Esophagus squamous epithelium (tissue), 5 donors: ENCODE measurements around the gene MAD1L1. TPM values are rescaled to one million over a fixed set of nuclear protein-coding genes. Genes with fewer than 3 reads are reported as not detected.

ENCODE experiments used
- DNase-seq: peaks from one replicate; lab custom pipeline; 2025; lab: John Stamatoyannopoulos, UW
- H3K27ac ChIP-seq, 4 donors: fragments of 200-600 bp; sonication (generic); one replicate each; pipeline ENCODE4 v1.5.1; 2016 to 2019; ENCODE audit warnings: mild to moderate bottlenecking in 1 of 4
- H3K27me3 ChIP-seq, 4 donors: fragments of 200-600 bp; sonication (generic); 1 replicate in 3 of 4; 2 replicates in 1 of 4; pipeline versions ENCODE4 v1.5.1 to v1.6.0; 2017 to 2021; ENCODE audit warnings: antibody characterized with exemption in 1 of 4
- H3K36me3 ChIP-seq, 3 donors: fragments of 200-600 bp; sonication (generic); one replicate each; pipeline ENCODE4 v1.5.1; 2016 to 2019
- H3K4me1 ChIP-seq, 3 donors: fragments of 200-600 bp; sonication (generic); one replicate each; pipeline ENCODE4 v1.5.1; 2017 to 2019
- H3K4me3 ChIP-seq, 4 donors: fragments of 200-600 bp; sonication (generic); 1 replicate in 3 of 4; 2 replicates in 1 of 4; pipeline ENCODE4 v1.5.1; 2016 to 2019; ENCODE audit warnings: mild to moderate bottlenecking in 2 of 4, moderate library complexity in 1 of 4
- H3K9me3 ChIP-seq, 3 donors: fragments of 200-600 bp; sonication (generic); one replicate each; pipeline ENCODE4 v1.5.1; 2016 to 2019
- CTCF ChIP-seq, 6 experiments: fragments of 450-650 bp in 4 of 6; fragments of 200-600 bp in 2 of 6; sonication (generic) in 2 of 6; IDR thresholded peaks; one replicate each; pipeline ENCODE4 v1.5.1; 2016 to 2019; ENCODE audit warnings: antibody characterized with exemption in 6 of 6, mild to moderate bottlenecking in 4 of 6, moderate library complexity in 4 of 6
- POLR2A ChIP-seq, 4 donors: fragments of 450-650 bp; IDR thresholded peaks; one replicate each; pipeline ENCODE4 v1.6.1; 2017; ENCODE audit warnings: antibody characterized with exemption in 4 of 4, mild to moderate bottlenecking in 4 of 4, moderate library complexity in 3 of 4
- WGBS, 2 donors: methylation state at CpG; one replicate each; pipeline ENCODE4 v1.1.5; 2018; 5-methylcytosine and 5-hydroxymethylcytosine counted together
- intact Hi-C: fragments of 100-400 bp; cut with DNase I; formaldehyde crosslinking; loops from one replicate; pipeline ENCODE4 v1.15.0; 2022
- total RNA-seq, 4 donors: library from RNA; depleted of rRNA; stranded (reverse); fragments of >200 nt; gene quantifications; one replicate each; pipeline ENCODE4 v1.1.0, GENCODE V29; 2016
- donor health status: DM: yes; HTN: yes; CAD: no.

The MAD1L1 gene
- total RNA-seq, 4 donors from 2014 or later = 16.6 to 40.4 (median 30.2) TPM

GRCh38 chr7:2083362-2083761 is 149.4 kb downstream of the MAD1L1 start:
- DNase-seq = no peak
- WGBS, 2 donors = 96 to 97% methylated on average over 13 to 16 of the region's 17 CpGs
- Histone ChIP-seq H3K27ac (no peak overlapping the region), H3K27me3 (no peaks in the 10 kb centered on the region), H3K9me3 (no peaks in the 10 kb centered on the region), H3K4me3 (no peak overlapping the region), H3K4me1 (no peaks in the 10 kb centered on the region), H3K36me3 (peaks cover 0 to 23% (median 0%) of the 10 kb centered on the region in 3 donors)
- TF ChIP-seq CTCF (IDR thresholded peaks at IDR 0.05) = no peak
- no peak for TF ChIP-seq POLR2A (IDR thresholded peaks at IDR 0.05)
- intact Hi-C loops = no loop called here

GRCh38 chr7:2082139-2082998 is 150.4 kb downstream of the MAD1L1 start:
- H3K36me3 ChIP-seq = peaks cover 0 to 25% (median 0%) of the 10 kb centered on the region in 3 donors
- 83 to 88% methylated on average over 28 to 29 of the region's 31 CpGs for WGBS, 2 donors
- intact Hi-C loops = no loop called here
- TF ChIP-seq CTCF (IDR thresholded peaks at IDR 0.05) (no peak), POLR2A (IDR thresholded peaks at IDR 0.05) (no peak)
- no peak overlapping the region for H3K4me3 ChIP-seq
- no peaks in the 10 kb centered on the region for H3K9me3 ChIP-seq
- no peak overlapping the region for H3K27ac ChIP-seq
- no peak for DNase-seq
- H3K27me3 ChIP-seq = no peaks in the 10 kb centered on the region
- H3K4me1 ChIP-seq = no peaks in the 10 kb centered on the region

GRCh38 chr7:2081526-2082135 is 151.1 kb downstream of the MAD1L1 start:
- H3K27ac ChIP-seq = no peak overlapping the region
- intact Hi-C loops = no loop called here
- TF ChIP-seq POLR2A (IDR thresholded peaks at IDR 0.05) = no peak
- no peaks in the 10 kb centered on the region for H3K4me1 ChIP-seq
- no peaks in the 10 kb centered on the region for H3K27me3 ChIP-seq
- no peaks in the 10 kb centered on the region for H3K9me3 ChIP-seq
- 91 to 98% methylated on average over 9 to 20 of the region's 24 CpGs for WGBS, 2 donors
- H3K4me3 ChIP-seq = no peak overlapping the region
- no peak for DNase-seq
- peaks cover 0 to 32% (median 0%) of the 10 kb centered on the region in 3 donors for H3K36me3 ChIP-seq

GRCh38 chr7:2080477-2080876 is 152.3 kb downstream of the MAD1L1 start:
- intact Hi-C loops = no loop called here
- Histone ChIP-seq H3K27ac (no peak overlapping the region), H3K4me1 (no peaks in the 10 kb centered on the region), H3K36me3 (peaks cover 0 to 41% (median 0%) of the 10 kb centered on the region in 3 donors), H3K4me3 (no peak overlapping the region), H3K27me3 (no peaks in the 10 kb centered on the region), H3K9me3 (no peaks in the 10 kb centered on the region)
- no peak for DNase-seq
- 88 to 90% methylated on average over 2 to 4 of the region's 14 CpGs for WGBS, 2 donors
- TF ChIP-seq CTCF (IDR thresholded peaks at IDR 0.05) (no peak), POLR2A (IDR thresholded peaks at IDR 0.05) (no peak)

- no peaks in the 10 kb centered on the region for H3K27me3 ChIP-seq
- no peak overlapping the region for H3K27ac ChIP-seq
- no peaks in the 10 kb centered on the region for H3K9me3 ChIP-seq
- intact Hi-C loops = no loop called here
- H3K36me3 ChIP-seq = peaks cover 0 to 41% (median 0%) of the 10 kb centered on the region in 3 donors
- no peaks in the 10 kb centered on the region for H3K4me1 ChIP-seq
- DNase-seq = no peak
- 66 to 86% methylated on average over 2 to 5 of the region's 6 CpGs for WGBS, 2 donors
- H3K4me3 ChIP-seq = no peak overlapping the region
- TF ChIP-seq CTCF (IDR thresholded peaks at IDR 0.05) (no peak), POLR2A (IDR thresholded peaks at IDR 0.05) (no peak)
These were observed 152.7 kb downstream of the MAD1L1 start for GRCh38 chr7:2080060-2080387.
